CD14-positive monocyte (primary cell): ENCODE results near the gene SMC3. TPM values are rescaled to one million over a fixed set of nuclear protein-coding genes. Genes with fewer than 3 reads are reported as not detected.

Experiments used
- DNase-seq, 3 donors: peaks; one replicate each; pipeline ENCODE4 v3.0.0-alpha.2; 2011 to 2022
- H2AFZ ChIP-seq: 2 replicates; pipeline ENCODE4 v1.6.0; 2012; ENCODE audit warnings: mild to moderate bottlenecking, low read depth, low read length, inconsistent platforms; ENCODE audit not compliant: insufficient read depth, poor library complexity, severe bottlenecking
- H3K27ac ChIP-seq, 2 donors: 1 replicate in 1 of 2; 2 replicates in 1 of 2; pipeline ENCODE4 v1.5.1; 2012 to 2013; ENCODE audit warnings: low read length in 2 of 2, control low read depth in 1 of 2, inconsistent platforms in 1 of 2, low read depth in 1 of 2, mild to moderate bottlenecking in 1 of 2
- H3K27me3 ChIP-seq, 2 donors: one replicate each; pipeline versions ENCODE4 v1.6.0 to v1.6.1; 2011 to 2013; ENCODE audit warnings: low read length in 2 of 2; ENCODE audit not compliant: control insufficient read depth in 2 of 2, insufficient read depth in 2 of 2
- H3K36me3 ChIP-seq, 2 donors: replicated peaks in 1 of 2; 1 replicate in 1 of 2; 2 replicates in 1 of 2; pipeline versions ENCODE4 v1.5.1 to v1.6.1; 2012 to 2013; ENCODE audit warnings: low read length in 2 of 2, control low read depth in 1 of 2, inconsistent platforms in 1 of 2, mild to moderate bottlenecking in 1 of 2; ENCODE audit not compliant: insufficient read depth in 2 of 2, control insufficient read depth in 1 of 2
- H3K4me1 ChIP-seq, 2 donors: 1 replicate in 1 of 2; 2 replicates in 1 of 2; pipeline versions ENCODE4 v1.5.1 to v1.6.1; 2012 to 2013; ENCODE audit warnings: low read length in 2 of 2, control low read depth in 1 of 2, inconsistent platforms in 1 of 2, mild to moderate bottlenecking in 1 of 2, moderate library complexity in 1 of 2; ENCODE audit not compliant: insufficient read depth in 2 of 2, control insufficient read depth in 1 of 2
- H3K4me2 ChIP-seq: replicated peaks from 2 replicates; pipeline ENCODE3; 2012; ENCODE audit warnings: low read length, moderate library complexity, mild to moderate bottlenecking; ENCODE audit not compliant: poor library complexity, severe bottlenecking; ENCODE audit errors: extremely low read depth
- H3K4me3 ChIP-seq, 3 experiments: fragments of 200-600 bp in 1 of 3; sonication (generic) in 1 of 3; replicated peaks in 1 of 3; 1 replicate in 2 of 3; 2 replicates in 1 of 3; pipeline ENCODE4 v1.5.1; 2011 to 2013; ENCODE audit warnings: low read length in 3 of 3, mild to moderate bottlenecking in 3 of 3, control low read depth in 2 of 3, low read depth in 2 of 3, inconsistent platforms in 1 of 3, moderate library complexity in 1 of 3
- H3K79me2 ChIP-seq: 2 replicates; pipeline ENCODE4 v1.6.0; 2012; ENCODE audit warnings: mild to moderate bottlenecking, control low read depth, inconsistent platforms, low read length, moderate library complexity; ENCODE audit not compliant: insufficient read depth
- H3K9ac ChIP-seq: 2 replicates; pipeline ENCODE4 v1.6.0; 2017; ENCODE audit warnings: low read length, mild to moderate bottlenecking; ENCODE audit not compliant: insufficient read depth, poor library complexity, severe bottlenecking
- H3K9me3 ChIP-seq, 2 donors: replicated peaks in 1 of 2; 1 replicate in 1 of 2; 2 replicates in 1 of 2; pipeline versions ENCODE4 v1.5.1 to v1.6.1; 2012 to 2013; ENCODE audit warnings: low read length in 2 of 2, control low read depth in 1 of 2; ENCODE audit not compliant: control insufficient read depth in 1 of 2, insufficient read depth in 1 of 2
- H4K20me1 ChIP-seq: 2 replicates; pipeline ENCODE4 v1.6.0; 2012; ENCODE audit warnings: mild to moderate bottlenecking, low read length, control low read depth, moderate library complexity; ENCODE audit not compliant: insufficient read depth
- H3K27ac Mint-ChIP-seq, 7 donors: one replicate each; pipeline ENCODE4 v1.8.0; 2020; ENCODE audit warnings: mild to moderate bottlenecking in 7 of 7, mixed read lengths in 7 of 7, moderate library complexity in 6 of 7, inconsistent platforms in 2 of 7
- H3K27me3 Mint-ChIP-seq, 3 donors: one replicate each; pipeline ENCODE4 v1.8.0; 2021 to 2022; ENCODE audit warnings: low read depth in 3 of 3, mild to moderate bottlenecking in 3 of 3, mixed read lengths in 3 of 3, moderate library complexity in 3 of 3, inconsistent platforms in 1 of 3
- H3K36me3 Mint-ChIP-seq, 2 donors: one replicate each; pipeline ENCODE4 v1.8.0; 2020; ENCODE audit warnings: mixed read lengths in 2 of 2, inconsistent platforms in 1 of 2, mild to moderate bottlenecking in 1 of 2
- H3K4me1 Mint-ChIP-seq: one replicate; pipeline ENCODE4 v1.8.0; 2020; ENCODE audit warnings: mild to moderate bottlenecking, mixed read lengths
- H3K4me3 Mint-ChIP-seq, 2 donors: one replicate each; pipeline ENCODE4 v1.8.0; 2020; ENCODE audit warnings: mild to moderate bottlenecking in 2 of 2, mixed read lengths in 2 of 2, moderate library complexity in 1 of 2
- H3K9me3 Mint-ChIP-seq, 7 donors: one replicate each; pipeline ENCODE4 v1.8.0; 2020 to 2022; ENCODE audit warnings: mixed read lengths in 7 of 7, mild to moderate bottlenecking in 6 of 7, moderate library complexity in 6 of 7, inconsistent platforms in 2 of 7
- whole genome bisulfite sequencing: methylation state at CpG from one replicate; pipeline ENCODE4 v1.1.5; 2013; ENCODE audit warnings: missing lambda C conversion rate; ENCODE audit not compliant: insufficient coverage; 5-methylcytosine and 5-hydroxymethylcytosine counted together
- intact Hi-C, 2 donors: fragments of 100-400 bp; cut with micrococcal nuclease; formaldehyde crosslinking; loops; one replicate each; pipeline versions ENCODE4 v1.15.0 to v1.15.1; 2023
- polyA plus RNA-seq, 3 donors: library from polyadenylated mRNA; depleted of rRNA in 1 of 3; unstranded in 2 of 3; stranded (reverse) in 1 of 3; fragments of 300-500 nt in 2 of 3; fragments of >200 nt in 1 of 3; fragmentation: Illumina TruSeq in 2 of 3; gene quantifications; 1 replicate in 2 of 3; 2 replicates in 1 of 3; pipeline ENCODE4 v1.2.3, GENCODE V29; 2012 to 2021
- TF ChIP-seq, protein P1 (sequence below): fragments of 200-600 bp; IDR thresholded peaks from one replicate; pipeline ENCODE4 v1.8.0; 2022; ENCODE audit warnings: antibody characterized with exemption, mild to moderate bottlenecking

Gene SMC3
- polyA plus RNA-seq, 3 donors, result 5.0 to 33.9 (median 21.1) TPM

DNA sequence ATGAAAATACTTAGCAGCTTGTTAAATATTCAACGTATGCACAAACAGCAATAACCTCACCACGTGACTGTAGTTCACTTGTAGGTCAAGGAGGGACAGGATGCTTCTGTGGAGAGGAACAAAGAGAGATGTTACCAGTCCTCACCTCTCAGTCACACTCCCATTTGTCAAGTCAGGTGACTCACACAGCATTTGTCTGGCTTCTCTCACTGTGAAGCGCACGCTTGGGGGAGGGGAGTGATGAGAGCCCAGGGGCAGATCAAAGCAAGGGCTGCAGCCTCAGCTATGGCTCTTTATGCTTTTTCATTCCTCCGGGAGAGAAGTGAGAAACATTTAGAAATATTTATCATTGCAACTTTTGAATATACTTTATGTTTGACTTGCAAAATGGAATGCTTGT, 73.8 kb downstream of the SMC3 start:
- peak overlapping the region in 1 of 2 donors; percentile 39 for H3K4me3 Mint-ChIP-seq
- peaks cover 3 to 5% of the 10 kb centered on the region in 2 donors for H3K36me3 Mint-ChIP-seq
- no peak overlapping the region for H3K4me3 ChIP-seq
- H3K9me3 Mint-ChIP-seq, result peaks cover 0 to 9% (median 3%) of the 10 kb centered on the region in 7 donors
- H3K27ac ChIP-seq, result no peak overlapping the region
- intact Hi-C loops, result no loop called here
- peaks cover 6 to 15% of the 10 kb centered on the region in 2 donors for H3K4me1 ChIP-seq
- H3K27me3 ChIP-seq, result peaks cover 53 to 83% of the 10 kb centered on the region in 2 donors
- H3K79me2 ChIP-seq, result no peaks in the 10 kb centered on the region
- H3K4me2 ChIP-seq, result no peak overlapping the region
- peaks cover 18% of the 10 kb centered on the region for H3K4me1 Mint-ChIP-seq
- no peak overlapping the region for H3K27ac Mint-ChIP-seq
- peaks cover 60 to 82% (median 65%) of the 10 kb centered on the region in 3 donors for H3K27me3 Mint-ChIP-seq
- DNase-seq, result no peak
- TF ChIP-seq, protein P1, sequence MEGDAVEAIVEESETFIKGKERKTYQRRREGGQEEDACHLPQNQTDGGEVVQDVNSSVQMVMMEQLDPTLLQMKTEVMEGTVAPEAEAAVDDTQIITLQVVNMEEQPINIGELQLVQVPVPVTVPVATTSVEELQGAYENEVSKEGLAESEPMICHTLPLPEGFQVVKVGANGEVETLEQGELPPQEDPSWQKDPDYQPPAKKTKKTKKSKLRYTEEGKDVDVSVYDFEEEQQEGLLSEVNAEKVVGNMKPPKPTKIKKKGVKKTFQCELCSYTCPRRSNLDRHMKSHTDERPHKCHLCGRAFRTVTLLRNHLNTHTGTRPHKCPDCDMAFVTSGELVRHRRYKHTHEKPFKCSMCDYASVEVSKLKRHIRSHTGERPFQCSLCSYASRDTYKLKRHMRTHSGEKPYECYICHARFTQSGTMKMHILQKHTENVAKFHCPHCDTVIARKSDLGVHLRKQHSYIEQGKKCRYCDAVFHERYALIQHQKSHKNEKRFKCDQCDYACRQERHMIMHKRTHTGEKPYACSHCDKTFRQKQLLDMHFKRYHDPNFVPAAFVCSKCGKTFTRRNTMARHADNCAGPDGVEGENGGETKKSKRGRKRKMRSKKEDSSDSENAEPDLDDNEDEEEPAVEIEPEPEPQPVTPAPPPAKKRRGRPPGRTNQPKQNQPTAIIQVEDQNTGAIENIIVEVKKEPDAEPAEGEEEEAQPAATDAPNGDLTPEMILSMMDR, result no peak
- no peaks in the 10 kb centered on the region for H4K20me1 ChIP-seq
- WGBS, result 36% methylated on average over 2 of the region's 5 CpGs
- H2AFZ ChIP-seq, result no peak overlapping the region
- no peaks in the 10 kb centered on the region for H3K36me3 ChIP-seq
- H3K9me3 ChIP-seq, result peaks cover 0 to 23% of the 10 kb centered on the region in 2 donors
- no peak overlapping the region for H3K9ac ChIP-seq

DNA sequence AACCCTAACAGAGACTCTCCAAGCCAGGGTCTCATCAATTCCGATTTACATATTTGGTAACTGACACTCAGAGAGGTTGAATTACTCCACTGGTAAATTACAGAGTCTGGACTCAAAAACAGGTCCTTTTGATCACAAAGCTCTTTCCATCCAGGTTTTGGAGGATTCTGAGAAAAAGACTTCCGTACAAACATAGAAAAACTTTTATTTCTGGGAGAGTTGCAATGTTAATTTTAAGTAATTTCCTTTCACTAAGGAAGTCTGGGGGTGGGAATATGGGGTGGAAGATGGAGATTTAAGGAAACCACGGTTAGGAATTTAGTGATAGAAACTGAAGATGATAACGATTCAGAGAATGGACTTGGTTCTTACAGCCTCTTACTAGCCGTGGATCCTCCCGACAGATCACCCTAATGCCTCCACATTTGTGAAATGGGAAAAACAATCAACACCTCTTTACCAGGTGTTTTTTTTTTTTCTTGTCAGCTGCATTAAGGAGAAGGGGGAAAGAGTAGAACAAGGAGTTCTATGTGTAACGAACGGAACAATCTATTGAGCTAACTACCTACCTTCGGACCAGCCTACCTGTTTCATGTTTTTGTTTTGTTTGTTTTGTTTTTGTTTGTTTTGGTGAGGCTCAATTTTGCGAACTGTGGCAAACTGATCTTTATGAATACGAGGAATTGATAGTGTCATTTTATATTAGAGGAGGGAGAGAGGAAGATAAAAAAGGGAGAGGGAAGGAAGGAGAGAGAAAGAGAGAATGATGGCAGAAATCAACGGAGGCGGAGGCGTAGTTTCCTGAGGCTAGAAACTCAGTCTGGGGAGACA, 74.9 kb downstream of the SMC3 start:
- H3K4me1 ChIP-seq, result peaks cover 6 to 15% of the 10 kb centered on the region in 2 donors
- intact Hi-C loops, result no loop called here
- peaks cover 0 to 23% of the 10 kb centered on the region in 2 donors for H3K9me3 ChIP-seq
- no peaks in the 10 kb centered on the region for H4K20me1 ChIP-seq
- no peak for DNase-seq
- WGBS, result 30% methylated on average over 5 of the region's 14 CpGs
- H3K4me2 ChIP-seq, result no peak overlapping the region
- peaks cover 0 to 9% (median 3%) of the 10 kb centered on the region in 7 donors for H3K9me3 Mint-ChIP-seq
- H3K9ac ChIP-seq, result no peak overlapping the region
- no peak overlapping the region for H3K27ac Mint-ChIP-seq
- no peak overlapping the region for H2AFZ ChIP-seq
- H3K36me3 Mint-ChIP-seq, result peaks cover 3 to 5% of the 10 kb centered on the region in 2 donors
- peak overlapping the region in 1 of 2 donors; percentile 74 for H3K4me3 Mint-ChIP-seq
- H3K27ac ChIP-seq, result no peak overlapping the region
- no peak overlapping the region for H3K4me3 ChIP-seq
- no peaks in the 10 kb centered on the region for H3K36me3 ChIP-seq
- TF ChIP-seq, protein P1, result no peak
- H3K79me2 ChIP-seq, result no peaks in the 10 kb centered on the region
- peaks cover 63 to 92% of the 10 kb centered on the region in 2 donors for H3K27me3 ChIP-seq
- peaks cover 65 to 87% (median 70%) of the 10 kb centered on the region in 3 donors for H3K27me3 Mint-ChIP-seq
- H3K4me1 Mint-ChIP-seq, result peaks cover 18% of the 10 kb centered on the region
